Glutamatergic neuron (in vitro differentiated cells): ENCODE data around the gene DSG1. TPM values are rescaled to one million over a fixed set of nuclear protein-coding genes. Genes with fewer than 3 reads are reported as not detected.

Source experiments
- DNase-seq: peaks from one replicate; pipeline ENCODE4 v3.0.0; 2022
- H3K27ac Mint-ChIP-seq: one replicate; pipeline ENCODE4 v1.8.0; 2020; ENCODE audit warnings: mild to moderate bottlenecking, mixed read lengths, inconsistent platforms; ENCODE audit not compliant: unreplicated experiment
- H3K27me3 Mint-ChIP-seq: one replicate; pipeline ENCODE4 v1.8.0; 2020; ENCODE audit warnings: mild to moderate bottlenecking, moderate library complexity, mixed read lengths, inconsistent platforms; ENCODE audit not compliant: unreplicated experiment
- H3K36me3 Mint-ChIP-seq: one replicate; pipeline ENCODE4 v1.8.0; 2020; ENCODE audit warnings: mild to moderate bottlenecking, mixed read lengths, inconsistent platforms; ENCODE audit not compliant: unreplicated experiment
- H3K4me1 Mint-ChIP-seq: one replicate; pipeline ENCODE4 v1.8.0; 2020; ENCODE audit warnings: mild to moderate bottlenecking, low read depth, mixed read lengths, inconsistent platforms; ENCODE audit not compliant: unreplicated experiment
- H3K4me3 Mint-ChIP-seq: one replicate; pipeline ENCODE4 v1.8.0; 2020; ENCODE audit warnings: mild to moderate bottlenecking, mixed read lengths, inconsistent platforms; ENCODE audit not compliant: unreplicated experiment
- H3K9me3 Mint-ChIP-seq: one replicate; pipeline ENCODE4 v1.8.0; 2020; ENCODE audit warnings: mild to moderate bottlenecking, moderate library complexity, mixed read lengths, inconsistent platforms; ENCODE audit not compliant: unreplicated experiment
- total RNA-seq: library from RNA; stranded (reverse); fragmentation: NEBNext Ultra II Directional; extraction: Animal tissue kit (Norgen Biotek cat#: 25700); gene quantifications from one replicate; pipeline ENCODE4 v1.2.1, GENCODE V29; 2021; ENCODE audit not compliant: unreplicated experiment
- TF ChIP-seq, protein P1 (sequence below): fragments of 200-600 bp; sonication (generic); IDR thresholded peaks from one replicate; pipeline ENCODE4 v1.5.0; 2021; ENCODE audit not compliant: partially characterized antibody, unreplicated experiment

DSG1 gene
- total RNA-seq, 1 donor from 2014 or later = not detected

DNA sequence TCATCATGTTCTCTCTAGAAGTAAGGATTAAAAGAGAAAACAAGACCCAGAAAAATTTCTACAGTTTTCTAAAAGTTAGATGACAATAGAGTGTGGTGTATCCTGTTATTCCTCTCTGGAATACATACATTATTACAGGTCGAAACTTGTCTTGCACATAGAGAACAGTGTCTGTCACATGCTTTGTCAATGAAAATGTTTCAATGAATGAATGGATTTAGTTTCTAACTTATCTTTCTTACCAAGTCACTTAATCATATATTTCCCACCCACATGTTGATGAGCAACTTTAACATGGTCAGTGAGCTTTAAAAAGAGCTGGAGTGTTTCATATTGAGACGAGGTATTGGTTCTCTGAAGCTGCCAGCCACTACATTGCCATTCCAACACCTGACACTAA is 63.0 kb downstream of the DSG1 start:
- Mint-ChIP-seq H3K27ac (no peak overlapping the region), H3K4me3 (no peak overlapping the region), H3K27me3 (no peaks in the 10 kb centered on the region), H3K9me3 (no peaks in the 10 kb centered on the region), H3K36me3 (no peaks in the 10 kb centered on the region), H3K4me1 (no peaks in the 10 kb centered on the region)
- no peak for DNase-seq
- TF ChIP-seq, protein P1, sequence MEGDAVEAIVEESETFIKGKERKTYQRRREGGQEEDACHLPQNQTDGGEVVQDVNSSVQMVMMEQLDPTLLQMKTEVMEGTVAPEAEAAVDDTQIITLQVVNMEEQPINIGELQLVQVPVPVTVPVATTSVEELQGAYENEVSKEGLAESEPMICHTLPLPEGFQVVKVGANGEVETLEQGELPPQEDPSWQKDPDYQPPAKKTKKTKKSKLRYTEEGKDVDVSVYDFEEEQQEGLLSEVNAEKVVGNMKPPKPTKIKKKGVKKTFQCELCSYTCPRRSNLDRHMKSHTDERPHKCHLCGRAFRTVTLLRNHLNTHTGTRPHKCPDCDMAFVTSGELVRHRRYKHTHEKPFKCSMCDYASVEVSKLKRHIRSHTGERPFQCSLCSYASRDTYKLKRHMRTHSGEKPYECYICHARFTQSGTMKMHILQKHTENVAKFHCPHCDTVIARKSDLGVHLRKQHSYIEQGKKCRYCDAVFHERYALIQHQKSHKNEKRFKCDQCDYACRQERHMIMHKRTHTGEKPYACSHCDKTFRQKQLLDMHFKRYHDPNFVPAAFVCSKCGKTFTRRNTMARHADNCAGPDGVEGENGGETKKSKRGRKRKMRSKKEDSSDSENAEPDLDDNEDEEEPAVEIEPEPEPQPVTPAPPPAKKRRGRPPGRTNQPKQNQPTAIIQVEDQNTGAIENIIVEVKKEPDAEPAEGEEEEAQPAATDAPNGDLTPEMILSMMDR = no peak

DNA sequence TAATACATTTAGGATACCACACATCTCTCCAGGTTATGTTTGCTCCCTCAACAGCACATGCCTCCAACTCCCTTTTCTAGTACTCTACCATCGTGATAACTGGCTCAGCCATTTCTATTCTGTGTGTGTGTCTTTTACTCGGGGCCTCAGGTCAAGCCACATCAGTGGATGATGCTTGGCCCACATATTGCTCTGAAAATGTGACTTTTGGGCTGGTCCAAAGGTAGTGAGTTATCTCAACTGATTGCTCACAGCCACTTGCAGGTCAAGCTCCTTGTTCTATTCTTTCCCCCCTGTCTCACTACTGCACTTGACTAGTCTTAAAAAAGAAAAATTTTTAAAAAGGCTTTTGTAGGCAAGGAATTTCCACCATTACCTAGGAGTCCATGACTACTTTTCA is 64.1 kb downstream of the DSG1 start:
- Mint-ChIP-seq H3K36me3 (no peaks in the 10 kb centered on the region), H3K4me3 (no peak overlapping the region), H3K9me3 (no peaks in the 10 kb centered on the region), H3K27ac (no peak overlapping the region), H3K4me1 (no peaks in the 10 kb centered on the region), H3K27me3 (no peaks in the 10 kb centered on the region)
- TF ChIP-seq, protein P1 = no peak
- DNase-seq = no peak

DNA sequence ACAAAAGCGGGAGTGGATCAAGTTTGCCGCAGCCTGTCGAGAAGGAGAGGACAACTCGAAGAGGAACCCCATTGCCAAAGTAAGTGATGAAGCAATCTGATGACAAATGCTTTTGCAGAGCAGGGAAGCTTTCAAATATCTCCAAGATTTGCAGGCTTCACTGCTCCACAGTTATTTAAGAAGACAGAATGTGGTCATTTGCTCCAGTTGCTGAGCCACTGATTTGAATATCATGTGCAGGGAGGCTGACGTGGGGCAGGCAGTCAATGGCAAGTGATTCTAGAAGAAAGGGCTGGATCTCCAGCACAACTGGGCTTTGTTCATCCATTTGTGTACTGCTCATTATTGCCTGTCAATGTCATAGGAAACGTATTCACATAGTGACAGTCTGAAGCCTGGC is 68.8 kb downstream of the DSG1 start:
- Mint-ChIP-seq H3K27me3 (no peaks in the 10 kb centered on the region), H3K36me3 (no peaks in the 10 kb centered on the region), H3K27ac (no peak overlapping the region), H3K4me3 (no peak overlapping the region), H3K9me3 (no peaks in the 10 kb centered on the region), H3K4me1 (no peaks in the 10 kb centered on the region)
- TF ChIP-seq, protein P1 = no peak
- no peak for DNase-seq

DNA sequence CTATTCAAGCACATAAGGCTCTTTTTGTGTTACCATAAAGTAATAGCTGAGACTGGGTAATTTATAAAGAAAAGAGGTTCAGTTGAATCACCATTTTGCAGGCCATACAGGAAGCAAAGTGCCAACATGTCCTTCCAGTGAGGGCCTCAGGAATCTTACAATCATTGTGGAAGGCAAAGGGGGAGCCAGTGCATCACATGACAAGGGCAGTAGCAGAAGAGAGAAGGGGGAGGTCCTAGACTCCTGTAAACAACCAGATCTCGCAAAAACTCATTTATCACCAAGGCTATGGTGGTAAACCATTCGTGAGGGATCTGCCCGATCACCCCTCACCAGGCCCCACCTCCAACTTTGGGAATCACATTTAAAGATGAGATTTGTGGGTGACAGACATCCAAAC is 75.3 kb downstream of the DSG1 start:
- DNase-seq = no peak
- TF ChIP-seq, protein P1 = no peak
- no peaks in the 10 kb centered on the region for H3K36me3 Mint-ChIP-seq
- H3K4me3 Mint-ChIP-seq = no peak overlapping the region
- peaks cover 2% of the 10 kb centered on the region for H3K27me3 Mint-ChIP-seq
- no peaks in the 10 kb centered on the region for H3K4me1 Mint-ChIP-seq
- H3K27ac Mint-ChIP-seq = no peak overlapping the region
- H3K9me3 Mint-ChIP-seq = no peaks in the 10 kb centered on the region

DNA sequence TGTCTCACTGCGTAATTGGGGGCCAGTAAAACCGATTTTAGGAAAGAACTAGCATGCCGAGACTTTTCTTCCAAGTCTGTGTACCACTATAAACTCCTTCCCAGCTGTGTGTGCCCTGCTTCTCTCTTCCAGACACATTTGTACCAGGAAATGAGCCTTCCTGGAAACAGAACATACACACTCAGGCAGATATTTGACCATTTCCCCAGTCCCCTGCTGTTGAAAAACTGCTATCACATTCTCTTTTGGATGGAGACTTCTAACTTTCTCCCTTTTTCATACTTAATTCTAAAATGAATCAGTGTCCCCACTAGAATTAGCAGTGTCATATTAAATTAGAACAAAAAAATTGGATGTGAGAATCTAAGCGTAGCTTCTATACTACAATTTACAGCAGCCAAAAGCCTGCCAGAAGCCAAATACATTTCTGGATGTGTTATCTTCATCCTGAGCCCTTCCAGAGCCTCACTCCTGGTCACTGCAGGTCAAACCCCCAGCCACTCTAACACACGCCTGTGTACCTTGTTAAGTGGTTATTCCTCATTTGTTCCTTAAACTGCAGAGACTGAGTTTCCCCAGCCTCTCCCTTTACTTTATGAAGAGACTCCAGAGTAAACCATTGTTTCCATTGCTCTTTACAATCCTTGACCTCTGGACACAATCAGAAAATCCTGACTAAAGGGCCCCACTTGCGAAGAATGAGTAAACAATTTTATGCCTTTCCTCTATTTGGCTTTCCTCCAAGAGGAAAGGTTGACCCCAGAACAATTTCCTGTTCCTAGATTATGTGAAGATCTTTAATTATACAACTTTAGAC is 79.0 kb downstream of the DSG1 start:
- H3K27me3 Mint-ChIP-seq = peaks cover 2% of the 10 kb centered on the region
- no peak overlapping the region for H3K27ac Mint-ChIP-seq
- H3K4me1 Mint-ChIP-seq = no peaks in the 10 kb centered on the region

More for the DNA sequence above, 79.0 kb downstream of the DSG1 start:
- Mint-ChIP-seq H3K9me3 (no peaks in the 10 kb centered on the region), H3K36me3 (no peaks in the 10 kb centered on the region), H3K4me3 (no peak overlapping the region)
- DNase-seq = no peak
- TF ChIP-seq, protein P1 = no peak
